SIG-M5 (cell line): ENCODE measurements around the gene ZFAND2B.
A peak's percentile ranks its signal among the peaks of the same experiment; 100 is the strongest.
"Not testable (repeated sequence)": the region's sequence is repeated elsewhere in the genome, so short reads cannot be mapped to it uniquely, and the experiment has no call there.

Experiments
- DNase-seq: peaks from one replicate; lab custom pipeline; 2025; lab: John Stamatoyannopoulos, UW

Gene ZFAND2B

DNA sequence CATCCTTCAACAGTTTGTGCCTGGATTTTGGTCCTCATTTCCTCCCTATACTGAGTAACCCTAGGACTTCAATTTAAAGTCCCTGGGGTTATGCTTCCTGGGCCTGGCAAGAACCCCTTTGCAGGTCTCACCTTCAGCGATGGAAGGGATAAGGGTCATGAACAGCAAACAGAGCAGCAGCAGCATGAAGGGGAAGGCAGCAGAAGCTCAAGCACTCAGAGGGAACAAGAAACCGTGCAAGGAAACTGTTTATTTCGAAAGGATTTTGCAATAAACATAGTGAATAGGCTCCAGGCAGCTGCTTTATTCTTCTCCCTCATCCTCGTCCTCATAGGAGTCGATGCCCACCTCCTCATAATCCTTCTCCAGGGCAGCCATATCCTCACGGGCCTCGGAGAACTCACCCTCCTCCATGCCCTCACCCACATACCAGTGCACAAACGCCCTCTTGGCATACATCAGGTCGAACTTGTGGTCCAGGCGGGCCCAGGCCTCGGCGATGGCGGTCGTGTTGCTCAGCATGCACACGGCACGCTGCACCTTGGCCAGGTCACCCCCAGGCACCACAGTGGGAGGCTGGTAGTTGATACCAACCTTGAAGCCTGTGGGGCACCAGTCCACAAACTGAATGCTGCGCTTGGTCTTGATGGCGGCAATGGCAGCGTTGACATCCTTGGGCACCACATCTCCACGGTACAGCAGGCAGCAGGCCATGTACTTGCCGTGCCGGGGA lies 43.6 kb downstream of the ZFAND2B start:
- DNase-seq = no peak

- no peak for DNase-seq
These were observed 45.1 kb downstream of the ZFAND2B start for GRCh38 chr2:219251656-219252055.

- no peak for DNase-seq
These were observed 45.5 kb downstream of the ZFAND2B start for GRCh38 chr2:219252084-219252483.

DNA sequence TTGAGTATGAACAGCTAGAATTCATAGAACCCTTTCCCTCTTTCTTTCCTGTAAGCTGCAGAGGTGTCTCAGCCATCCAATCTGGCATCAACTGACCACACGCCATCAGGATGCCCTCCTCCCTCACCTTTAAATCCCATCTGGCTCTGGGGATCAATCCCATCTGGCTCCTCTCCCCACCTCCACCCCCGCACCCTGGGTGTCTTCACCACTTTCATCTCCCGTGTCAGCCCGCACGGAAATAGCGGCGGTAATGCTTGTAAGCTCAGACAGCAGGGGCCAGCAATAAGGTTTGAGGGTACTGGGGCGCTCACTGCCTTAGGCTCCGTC lies 46.0 kb downstream of the ZFAND2B start:
- DNase-seq = no peak

- no peak for DNase-seq
These were observed 46.5 kb downstream of the ZFAND2B start, which contains the start of gene TUBA4B for GRCh38 chr2:219252900-219253752. TUBA4B (plus strand) TSS chr2:219253243; CDS start chr2:219253408, 165 bp downstream.

GRCh38 chr2:219253753-219254589 lies 47.4 kb downstream of the ZFAND2B start, which contains the start of gene TUBA4A:
TUBA4A (minus strand) TSS chr2:219253918; CDS start chr2:219253858, 60 bp downstream.
- DNase-seq = no peak

- peak; percentile 77 for DNase-seq
These were observed 48.1 kb downstream of the ZFAND2B start for GRCh38 chr2:219254590-219255201.

- DNase-seq = not testable (repeated sequence)
These were observed 52.4 kb downstream of the ZFAND2B start for GRCh38 chr2:219258942-219259341.
